HepG2 (cell line): Measurements from ENCODE around the gene LYZL1. TPM values are rescaled to one million over a fixed set of nuclear protein-coding genes. Genes with fewer than 3 reads are reported as not detected.

Experiments
- CAMTA2 ChIP-seq: sonication (generic); formaldehyde crosslinking; IDR thresholded peaks from 2 replicates; pipeline ENCODE4 v1.4.0; 2020; ENCODE audit warnings: mild to moderate bottlenecking, missing genetic modification reagents, borderline replicate concordance
- CCAR2 ChIP-seq: fragments of 200-400 bp; formaldehyde crosslinking; optimal IDR thresholded peaks from 2 replicates; pipeline ENCODE3; 2018; ENCODE audit warnings: low read depth, mild to moderate bottlenecking, low read length, moderate library complexity
- CEBPG ChIP-seq: IDR thresholded peaks from 2 replicates; pipeline ENCODE4 v1.6.1; 2016
- EED ChIP-seq: sonication (generic); formaldehyde crosslinking; IDR thresholded peaks from 2 replicates; pipeline ENCODE4 v1.5.0; 2020; ENCODE audit warnings: mild to moderate bottlenecking, missing genetic modification reagents
- FUBP1 ChIP-seq: sonication (generic); formaldehyde crosslinking; IDR thresholded peaks from 2 replicates; pipeline ENCODE4 v1.5.1; 2020; ENCODE audit warnings: missing genetic modification reagents, mild to moderate bottlenecking, borderline replicate concordance
- HOXA7 ChIP-seq: sonication (generic); formaldehyde crosslinking; IDR thresholded peaks from 2 replicates; pipeline ENCODE4 v1.8.1; 2022; ENCODE audit warnings: mild to moderate bottlenecking, missing genetic modification reagents, moderate library complexity
- JUNB ChIP-seq: sonication (generic); formaldehyde crosslinking; IDR thresholded peaks from 2 replicates; pipeline ENCODE4 v1.8.0; 2022; ENCODE audit warnings: missing genetic modification reagents, mild to moderate bottlenecking, borderline replicate concordance
- KAT2B ChIP-seq: fragments of 150-350 bp; IDR thresholded peaks from 2 replicates; pipeline ENCODE4 v1.6.1; 2014; ENCODE audit warnings: low read depth, low read length, borderline replicate concordance
- MIER2 ChIP-seq: IDR thresholded peaks from 2 replicates; pipeline ENCODE4 v1.6.1; 2016; ENCODE audit warnings: missing biosample characterization, missing genetic modification reagents
- NFIB ChIP-seq: sonication (generic); formaldehyde crosslinking; IDR thresholded peaks from 2 replicates; pipeline ENCODE4 v1.9.0; 2021; ENCODE audit warnings: missing genetic modification reagents, mild to moderate bottlenecking, borderline replicate concordance
- POGZ ChIP-seq: sonication (generic); formaldehyde crosslinking; IDR thresholded peaks from 2 replicates; pipeline ENCODE4 v1.4.0; 2020; ENCODE audit warnings: mild to moderate bottlenecking, missing genetic modification reagents
- POLR2AphosphoS2 ChIP-seq: IDR thresholded peaks from 2 replicates; pipeline ENCODE4 v1.6.1; 2011; ENCODE audit warnings: low read depth, low read length, improper control_type of control experiment
- RFX5 ChIP-seq: IDR thresholded peaks from 2 replicates; pipeline ENCODE4 v1.6.1; 2011; ENCODE audit warnings: low read depth, low read length, improper control_type of control experiment
- SAFB2 ChIP-seq: sonication (generic); formaldehyde crosslinking; IDR thresholded peaks from 2 replicates; pipeline ENCODE4 v1.5.1; 2020; ENCODE audit warnings: missing genetic modification reagents, low read depth, mild to moderate bottlenecking, borderline replicate concordance
- SRSF1 ChIP-seq: fragments of 200-400 bp; formaldehyde crosslinking; optimal IDR thresholded peaks from 2 replicates; pipeline ENCODE3; 2017; ENCODE audit warnings: mild to moderate bottlenecking, low read depth, low read length, moderate library complexity
- ZFP37 ChIP-seq: sonication (generic); formaldehyde crosslinking; IDR thresholded peaks from 2 replicates; pipeline ENCODE4 v1.4.0; 2020; ENCODE audit warnings: missing genetic modification reagents, borderline replicate concordance
- ZFP90 ChIP-seq: sonication (generic); formaldehyde crosslinking; IDR thresholded peaks from 2 replicates; pipeline ENCODE4 v1.8.0; 2022; ENCODE audit warnings: missing genetic modification reagents, mild to moderate bottlenecking, inconsistent platforms, borderline replicate concordance
- ZNF383 ChIP-seq: sonication (generic); formaldehyde crosslinking; IDR thresholded peaks from 2 replicates; pipeline ENCODE4 v1.4.0; 2020; ENCODE audit warnings: missing genetic modification reagents, mild to moderate bottlenecking, borderline replicate concordance
- ZNF615 ChIP-seq: sonication (generic); formaldehyde crosslinking; IDR thresholded peaks from 2 replicates; pipeline ENCODE4 v1.5.0; 2020; ENCODE audit warnings: mild to moderate bottlenecking, missing genetic modification reagents, borderline replicate concordance
- ZNF672 ChIP-seq: sonication (generic); formaldehyde crosslinking; IDR thresholded peaks from 2 replicates; pipeline ENCODE4 v1.8.1; 2022; ENCODE audit warnings: missing genetic modification reagents
- polyA plus RNA-seq, 8 experiments: library from polyadenylated mRNA; depleted of rRNA in 3 of 8; stranded (reverse) in 7 of 8; unstranded in 1 of 8; fragments of >200 nt; fragmentation: Illumina TruSeq in 4 of 8; extraction: Trizol in 4 of 8; gene quantifications; 2 replicates each; pipeline versions ENCODE4 v1.2.1 to v1.2.3, GENCODE V29; 2011 to 2016; ENCODE audit warnings: low read depth in 4 of 8, missing spikeins in 1 of 8, mixed read lengths in 1 of 8; ENCODE audit not compliant: insufficient read depth in 1 of 8
- total RNA-seq, 5 experiments: library from RNA; depleted of rRNA; stranded (reverse); fragments of >200 nt; fragmentation: Illumina TruSeq; extraction: Trizol; gene quantifications; 2 replicates each; pipeline ENCODE4 v1.2.3, GENCODE V29; 2016; ENCODE audit warnings: low read depth in 1 of 5
- TF ChIP-seq, protein P1 (sequence below): sonication (generic); formaldehyde crosslinking; IDR thresholded peaks from 2 replicates; pipeline ENCODE4 v1.5.0; 2020; ENCODE audit warnings: mild to moderate bottlenecking, missing genetic modification reagents
- TF ChIP-seq, protein P2 (sequence below): IDR thresholded peaks from 2 replicates; pipeline ENCODE4 v1.6.1; 2016

Gene LYZL1
- total and polyA plus RNA-seq, 2 of the 13 experiments (the other 11 are each of a cell fraction or from before 2014, with no cell fraction given): not detected

GRCh38 chr10:29326886-29327745, 38.2 kb downstream of the LYZL1 start (continued):
- TF ChIP-seq RFX5 (no peak), ZNF383 (CRISPR knock-in tag) (no peak), HOXA7 (CRISPR knock-in tag) (no peak), SRSF1 (no peak), EED (no peak), JUNB (CRISPR knock-in tag) (no peak), NFIB (CRISPR knock-in tag) (no peak), FUBP1 (CRISPR knock-in tag) (no peak), CCAR2 (no peak), ZFP37 (no peak), MIER2 (CRISPR knock-in tag) (no peak), POLR2AphosphoS2 (no peak), ZFP90 (CRISPR knock-in tag) (no peak), CEBPG (CRISPR knock-in tag) (peak; percentile 68), ZNF615 (no peak), SAFB2 (CRISPR knock-in tag) (no peak), CAMTA2 (CRISPR knock-in tag) (no peak), ZNF672 (CRISPR knock-in tag) (no peak), POGZ (CRISPR knock-in tag) (peak; percentile 39; the same call in 1 of the 2 replicates), KAT2B (no peak)
- TF ChIP-seq, protein P1, sequence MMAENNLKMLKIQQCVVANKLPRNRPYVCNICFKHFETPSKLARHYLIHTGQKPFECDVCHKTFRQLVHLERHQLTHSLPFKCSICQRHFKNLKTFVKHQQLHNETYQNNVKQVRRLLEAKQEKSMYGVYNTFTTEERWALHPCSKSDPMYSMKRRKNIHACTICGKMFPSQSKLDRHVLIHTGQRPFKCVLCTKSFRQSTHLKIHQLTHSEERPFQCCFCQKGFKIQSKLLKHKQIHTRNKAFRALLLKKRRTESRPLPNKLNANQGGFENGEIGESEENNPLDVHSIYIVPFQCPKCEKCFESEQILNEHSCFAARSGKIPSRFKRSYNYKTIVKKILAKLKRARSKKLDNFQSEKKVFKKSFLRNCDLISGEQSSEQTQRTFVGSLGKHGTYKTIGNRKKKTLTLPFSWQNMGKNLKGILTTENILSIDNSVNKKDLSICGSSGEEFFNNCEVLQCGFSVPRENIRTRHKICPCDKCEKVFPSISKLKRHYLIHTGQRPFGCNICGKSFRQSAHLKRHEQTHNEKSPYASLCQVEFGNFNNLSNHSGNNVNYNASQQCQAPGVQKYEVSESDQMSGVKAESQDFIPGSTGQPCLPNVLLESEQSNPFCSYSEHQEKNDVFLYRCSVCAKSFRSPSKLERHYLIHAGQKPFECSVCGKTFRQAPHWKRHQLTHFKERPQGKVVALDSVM: no peak
- TF ChIP-seq, protein P2, sequence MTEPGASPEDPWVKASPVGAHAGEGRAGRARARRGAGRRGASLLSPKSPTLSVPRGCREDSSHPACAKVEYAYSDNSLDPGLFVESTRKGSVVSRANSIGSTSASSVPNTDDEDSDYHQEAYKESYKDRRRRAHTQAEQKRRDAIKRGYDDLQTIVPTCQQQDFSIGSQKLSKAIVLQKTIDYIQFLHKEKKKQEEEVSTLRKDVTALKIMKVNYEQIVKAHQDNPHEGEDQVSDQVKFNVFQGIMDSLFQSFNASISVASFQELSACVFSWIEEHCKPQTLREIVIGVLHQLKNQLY (CRISPR knock-in tag): 0 out of 2 replicates have a peak, but pooled peaks have one; percentile 57
